ENCODE data around the gene CST9L. TPM values are rescaled to one million over a fixed set of nuclear protein-coding genes. Genes with fewer than 3 reads are reported as not detected.

The CST9L gene
- total and polyA plus RNA-seq, 2 experiments from 2014 or later: not detected

DNA sequence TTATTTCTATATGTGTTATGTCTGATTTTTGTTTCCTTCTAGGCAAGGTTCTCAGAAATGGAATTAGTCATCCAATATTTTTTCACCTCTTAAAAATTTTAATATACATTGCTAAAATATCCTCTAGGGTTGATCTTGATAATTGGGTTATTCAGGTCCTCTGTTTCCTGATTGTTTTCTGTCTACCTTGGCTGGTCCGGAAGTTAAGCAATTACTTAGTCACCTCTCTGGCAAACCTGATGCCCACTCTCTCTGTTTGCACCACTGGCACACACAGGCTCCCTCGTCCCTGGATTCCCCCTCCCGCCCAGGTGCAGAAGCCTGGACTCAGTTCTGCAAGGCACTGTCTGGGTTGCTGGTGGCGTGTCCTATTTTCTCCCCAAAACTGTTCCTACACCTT lies 27.7 kb downstream of the CST9L start:
- Histone ChIP-seq H3K36me3 (replicated peaks; ENCODE audit: insufficient read depth, low read depth) (no peaks in the 10 kb centered on the region), H3K4me3 (no peak overlapping the region), H3K27me3 (no peaks in the 10 kb centered on the region), H3K27ac (no peak overlapping the region), H3K9me2 (replicated peaks; ENCODE audit: insufficient read depth) (no peaks in the 10 kb centered on the region), H2AFZ (no peak overlapping the region), H3K79me2 (no peaks in the 10 kb centered on the region), H3K9me3 (ENCODE audit: low read depth) (no peaks in the 10 kb centered on the region), H3K4me1 (ENCODE audit: insufficient read depth) (no peaks in the 10 kb centered on the region), H3K4me2 (no peak overlapping the region), H4K20me1 (ENCODE audit: insufficient read depth, poor library complexity, severe bottlenecking) (no peaks in the 10 kb centered on the region)
- WGBS (ENCODE audit: low lambda C conversion rate, missing lambda C conversion rate): 84% methylated on average over 4 of the region's 4 CpGs
- no peak for DNase-seq (ENCODE audit: low spot score)
- TF ChIP-seq, protein P1, sequence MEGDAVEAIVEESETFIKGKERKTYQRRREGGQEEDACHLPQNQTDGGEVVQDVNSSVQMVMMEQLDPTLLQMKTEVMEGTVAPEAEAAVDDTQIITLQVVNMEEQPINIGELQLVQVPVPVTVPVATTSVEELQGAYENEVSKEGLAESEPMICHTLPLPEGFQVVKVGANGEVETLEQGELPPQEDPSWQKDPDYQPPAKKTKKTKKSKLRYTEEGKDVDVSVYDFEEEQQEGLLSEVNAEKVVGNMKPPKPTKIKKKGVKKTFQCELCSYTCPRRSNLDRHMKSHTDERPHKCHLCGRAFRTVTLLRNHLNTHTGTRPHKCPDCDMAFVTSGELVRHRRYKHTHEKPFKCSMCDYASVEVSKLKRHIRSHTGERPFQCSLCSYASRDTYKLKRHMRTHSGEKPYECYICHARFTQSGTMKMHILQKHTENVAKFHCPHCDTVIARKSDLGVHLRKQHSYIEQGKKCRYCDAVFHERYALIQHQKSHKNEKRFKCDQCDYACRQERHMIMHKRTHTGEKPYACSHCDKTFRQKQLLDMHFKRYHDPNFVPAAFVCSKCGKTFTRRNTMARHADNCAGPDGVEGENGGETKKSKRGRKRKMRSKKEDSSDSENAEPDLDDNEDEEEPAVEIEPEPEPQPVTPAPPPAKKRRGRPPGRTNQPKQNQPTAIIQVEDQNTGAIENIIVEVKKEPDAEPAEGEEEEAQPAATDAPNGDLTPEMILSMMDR (IDR thresholded peaks at IDR 0.05; ENCODE audit: poor library complexity): no peak
- TF ChIP-seq EZH2phosphoT487 (IDR thresholded peaks at IDR 0.05; ENCODE audit: low read depth, severe bottlenecking, unreplicated experiment): no peak
- TF ChIP-seq EZH2 (IDR thresholded peaks at IDR 0.05; ENCODE audit: borderline replicate concordance): no peak

DNA sequence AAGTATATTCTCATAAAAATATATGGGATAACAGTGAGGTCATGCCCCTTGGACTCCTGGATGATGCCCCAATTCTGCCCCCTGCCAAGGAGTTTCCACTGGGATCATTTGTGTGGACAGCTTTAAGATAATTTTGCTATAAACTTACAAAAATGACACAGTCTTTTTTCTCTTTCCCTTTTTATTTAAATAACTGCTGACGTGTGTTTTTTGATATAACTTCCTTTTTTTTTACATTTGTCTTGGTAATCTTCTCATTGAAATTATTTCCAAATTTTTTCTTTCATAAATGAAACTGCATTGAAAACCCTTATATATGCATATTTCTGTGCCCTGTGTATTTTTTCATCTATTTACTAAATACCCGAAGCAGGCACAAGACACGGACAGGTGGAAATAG lies 31.3 kb downstream of the CST9L start:
- Histone ChIP-seq H2AFZ (no peak overlapping the region), H3K4me1 (ENCODE audit: insufficient read depth) (no peaks in the 10 kb centered on the region), H3K27me3 (no peaks in the 10 kb centered on the region), H3K9me2 (replicated peaks; ENCODE audit: insufficient read depth) (no peaks in the 10 kb centered on the region), H3K36me3 (replicated peaks; ENCODE audit: insufficient read depth, low read depth) (no peaks in the 10 kb centered on the region), H3K27ac (no peak overlapping the region), H3K79me2 (no peaks in the 10 kb centered on the region), H3K9me3 (ENCODE audit: low read depth) (no peaks in the 10 kb centered on the region), H4K20me1 (ENCODE audit: insufficient read depth, poor library complexity, severe bottlenecking) (no peaks in the 10 kb centered on the region), H3K4me3 (no peak overlapping the region), H3K4me2 (no peak overlapping the region)
- no peak for DNase-seq (ENCODE audit: low spot score)
- TF ChIP-seq, protein P1 (IDR thresholded peaks at IDR 0.05; ENCODE audit: poor library complexity): no peak
- TF ChIP-seq EZH2phosphoT487 (IDR thresholded peaks at IDR 0.05; ENCODE audit: low read depth, severe bottlenecking, unreplicated experiment): no peak
- TF ChIP-seq EZH2 (IDR thresholded peaks at IDR 0.05; ENCODE audit: borderline replicate concordance): no peak
- 92% methylated on average over 3 of the region's 3 CpGs for WGBS (ENCODE audit: low lambda C conversion rate, missing lambda C conversion rate)

DNA sequence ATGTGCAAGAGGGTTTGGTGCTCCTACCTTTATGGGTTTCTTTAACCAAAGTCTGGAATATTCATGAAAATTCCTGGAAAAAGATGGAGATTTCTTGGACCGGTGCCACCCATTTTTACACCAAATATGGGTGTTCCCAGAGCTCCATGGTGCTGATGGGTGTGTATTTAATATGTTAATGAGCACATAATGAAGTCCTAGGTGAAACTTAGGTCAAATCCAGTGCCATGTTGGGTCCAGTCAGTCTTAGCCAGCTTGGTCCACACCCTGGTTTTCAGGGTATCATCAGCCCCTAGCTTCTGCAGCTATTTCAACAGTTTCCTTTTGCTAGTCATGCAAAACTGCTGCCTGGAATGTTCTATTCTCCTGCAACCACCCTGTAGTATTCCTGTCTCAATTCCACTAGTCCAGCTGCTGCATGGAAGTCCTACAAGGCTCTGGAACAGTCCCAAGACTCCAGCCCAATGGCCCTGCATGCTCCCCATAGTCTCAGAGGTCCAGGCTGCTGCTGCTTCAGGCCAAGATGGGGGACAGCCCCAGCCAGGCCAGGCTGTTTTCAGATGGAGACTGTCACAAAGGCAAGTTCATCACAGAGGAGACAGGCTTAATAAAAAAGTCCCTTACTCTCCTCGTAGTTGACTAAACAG lies 31.8 kb downstream of the CST9L start:
- DNase-seq (ENCODE audit: low spot score): no peak
- no peaks in the 10 kb centered on the region for H3K9me3 ChIP-seq (ENCODE audit: low read depth)
- 72% methylated on average over 2 of the region's 2 CpGs for WGBS (ENCODE audit: low lambda C conversion rate, missing lambda C conversion rate)
- TF ChIP-seq EZH2phosphoT487 (IDR thresholded peaks at IDR 0.05; ENCODE audit: low read depth, severe bottlenecking, unreplicated experiment): no peak
- H3K79me2 ChIP-seq: no peaks in the 10 kb centered on the region
- H3K27me3 ChIP-seq: no peaks in the 10 kb centered on the region
- H3K36me3 ChIP-seq (replicated peaks; ENCODE audit: insufficient read depth, low read depth): no peaks in the 10 kb centered on the region
- H3K9me2 ChIP-seq (replicated peaks; ENCODE audit: insufficient read depth): no peaks in the 10 kb centered on the region
- no peaks in the 10 kb centered on the region for H4K20me1 ChIP-seq (ENCODE audit: insufficient read depth, poor library complexity, severe bottlenecking)
- no peak overlapping the region for H3K4me3 ChIP-seq
- no peak overlapping the region for H3K27ac ChIP-seq
- no peak overlapping the region for H2AFZ ChIP-seq
- no peaks in the 10 kb centered on the region for H3K4me1 ChIP-seq (ENCODE audit: insufficient read depth)
- H3K4me2 ChIP-seq: no peak overlapping the region

DNA sequence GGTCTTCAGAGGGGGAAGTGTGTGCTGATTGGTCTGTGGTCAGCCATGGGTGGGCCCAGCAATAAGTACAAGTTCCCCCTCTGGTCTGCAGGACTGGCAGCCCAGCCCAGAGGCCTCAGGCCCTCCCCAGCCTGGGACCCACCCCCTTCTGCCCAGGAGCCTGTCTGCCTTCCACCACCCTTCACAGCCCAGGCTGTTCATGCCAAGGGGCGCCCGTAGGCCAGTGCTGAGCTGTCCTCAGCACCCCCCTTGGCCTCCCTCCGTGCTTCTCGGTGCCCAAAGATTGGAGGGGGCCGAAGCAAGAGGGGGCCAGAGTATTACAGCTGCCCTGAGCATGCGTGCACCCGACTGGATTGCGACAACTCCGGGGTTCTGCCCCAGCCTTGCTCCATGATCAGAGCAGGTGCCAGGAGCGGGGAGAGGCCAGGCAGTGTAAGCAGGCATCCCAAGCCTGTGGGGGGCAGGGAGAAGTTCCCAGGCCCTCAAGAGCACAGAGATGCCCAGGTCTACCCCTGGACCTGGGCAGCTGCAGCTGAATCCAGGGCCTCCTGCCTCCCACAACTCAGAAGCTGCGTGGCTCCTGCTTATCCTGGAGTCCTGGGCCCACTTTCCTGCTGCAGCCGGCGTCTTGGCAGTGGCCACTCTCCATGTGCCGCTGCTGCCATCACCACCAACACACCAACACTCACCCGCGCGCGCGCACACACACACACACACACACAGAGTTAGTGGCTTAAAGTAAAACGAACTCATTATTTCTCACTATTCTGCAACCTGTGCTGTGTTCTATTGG lies 33.3 kb downstream of the CST9L start:
- Histone ChIP-seq H3K36me3 (replicated peaks; ENCODE audit: insufficient read depth, low read depth) (no peaks in the 10 kb centered on the region), H2AFZ (no peak overlapping the region), H3K9me3 (ENCODE audit: low read depth) (no peaks in the 10 kb centered on the region), H3K4me3 (no peak overlapping the region), H3K27ac (no peak overlapping the region), H3K9me2 (replicated peaks; ENCODE audit: insufficient read depth) (no peaks in the 10 kb centered on the region), H3K79me2 (no peaks in the 10 kb centered on the region), H3K27me3 (no peaks in the 10 kb centered on the region), H3K4me1 (ENCODE audit: insufficient read depth) (no peaks in the 10 kb centered on the region), H4K20me1 (ENCODE audit: insufficient read depth, poor library complexity, severe bottlenecking) (no peaks in the 10 kb centered on the region), H3K4me2 (no peak overlapping the region)
- 96% methylated on average over 20 of the region's 20 CpGs for WGBS (ENCODE audit: low lambda C conversion rate, missing lambda C conversion rate)
- TF ChIP-seq EZH2 (IDR thresholded peaks at IDR 0.05; ENCODE audit: borderline replicate concordance) (no peak), EZH2phosphoT487 (IDR thresholded peaks at IDR 0.05; ENCODE audit: low read depth, severe bottlenecking, unreplicated experiment) (no peak)
- TF ChIP-seq, protein P1 (IDR thresholded peaks at IDR 0.05; ENCODE audit: poor library complexity): no peak
- no peak for DNase-seq (ENCODE audit: low spot score)

Data from hepatocyte (in vitro differentiated cells).